GF-D8 (cell line): ENCODE measurements around the gene CCDC154.
A peak's percentile ranks its signal among the peaks of the same experiment; 100 is the strongest.

ENCODE experiments used
- DNase-seq: peaks from one replicate; lab custom pipeline; 2025; lab: John Stamatoyannopoulos, UW

Gene CCDC154

DNA sequence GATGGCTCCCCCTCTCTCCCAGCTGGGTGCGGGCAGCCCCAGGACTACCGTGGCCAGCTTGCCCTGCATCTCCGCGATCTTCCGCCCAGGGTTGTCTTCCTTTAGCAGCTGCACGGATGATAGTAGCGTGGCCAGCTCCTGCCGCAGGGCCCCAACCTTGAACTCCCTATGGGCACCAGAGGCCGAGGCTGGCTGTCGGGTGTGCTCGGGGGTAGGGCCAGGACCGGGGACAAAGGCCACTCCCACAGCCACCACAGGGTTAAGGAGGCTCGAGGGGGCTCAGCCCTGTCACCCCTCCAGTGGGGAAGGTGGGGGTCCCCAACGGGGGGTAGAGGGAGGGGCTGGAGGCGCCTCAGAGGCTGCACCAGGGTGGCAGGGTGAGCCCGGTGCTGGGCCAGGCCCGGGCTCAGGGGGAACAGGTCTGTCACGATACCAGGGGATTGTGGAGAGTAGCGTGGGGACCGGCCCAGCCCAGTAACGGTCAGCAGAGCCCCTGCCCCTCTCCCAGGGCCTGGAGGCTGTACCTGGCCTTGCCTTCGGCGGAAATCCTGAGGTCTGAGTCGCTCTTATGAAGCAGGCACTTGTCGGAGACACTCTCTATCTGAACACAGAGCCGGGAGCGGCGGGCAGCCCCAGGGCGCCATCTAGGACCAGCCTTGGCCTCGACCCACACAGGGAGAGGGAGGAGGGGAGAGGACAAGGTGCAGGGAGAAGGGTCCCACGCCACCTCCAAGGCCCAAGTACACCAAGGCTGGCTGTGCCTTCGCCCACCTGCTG is 8.2 kb downstream of the CCDC154 start:
- no peak for DNase-seq

GRCh38 chr16:1434644-1435592 is 9.4 kb downstream of the CCDC154 start:
- no peak for DNase-seq

GRCh38 chr16:1433756-1434155 is 10.6 kb downstream of the CCDC154 start:
- DNase-seq = no peak

DNA sequence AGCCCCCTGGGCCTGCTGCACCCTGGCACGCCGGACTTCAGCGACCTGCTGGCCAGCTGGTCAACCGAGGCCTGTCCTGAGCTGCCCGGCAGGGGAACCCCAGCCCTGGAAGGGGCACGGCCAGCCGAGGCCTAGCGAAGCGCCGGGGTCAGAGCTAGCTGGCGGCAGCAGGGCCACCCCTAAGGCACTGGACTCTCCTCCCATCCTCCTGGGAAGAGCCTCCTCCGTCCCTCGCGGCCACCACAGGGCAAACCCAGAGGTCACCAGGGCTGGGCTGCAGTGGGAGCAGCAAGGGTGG is 11.1 kb downstream of the CCDC154 start:
- DNase-seq = no peak

GRCh38 chr16:1432388-1433262 is 11.7 kb downstream of the CCDC154 start:
- DNase-seq = no peak

DNA sequence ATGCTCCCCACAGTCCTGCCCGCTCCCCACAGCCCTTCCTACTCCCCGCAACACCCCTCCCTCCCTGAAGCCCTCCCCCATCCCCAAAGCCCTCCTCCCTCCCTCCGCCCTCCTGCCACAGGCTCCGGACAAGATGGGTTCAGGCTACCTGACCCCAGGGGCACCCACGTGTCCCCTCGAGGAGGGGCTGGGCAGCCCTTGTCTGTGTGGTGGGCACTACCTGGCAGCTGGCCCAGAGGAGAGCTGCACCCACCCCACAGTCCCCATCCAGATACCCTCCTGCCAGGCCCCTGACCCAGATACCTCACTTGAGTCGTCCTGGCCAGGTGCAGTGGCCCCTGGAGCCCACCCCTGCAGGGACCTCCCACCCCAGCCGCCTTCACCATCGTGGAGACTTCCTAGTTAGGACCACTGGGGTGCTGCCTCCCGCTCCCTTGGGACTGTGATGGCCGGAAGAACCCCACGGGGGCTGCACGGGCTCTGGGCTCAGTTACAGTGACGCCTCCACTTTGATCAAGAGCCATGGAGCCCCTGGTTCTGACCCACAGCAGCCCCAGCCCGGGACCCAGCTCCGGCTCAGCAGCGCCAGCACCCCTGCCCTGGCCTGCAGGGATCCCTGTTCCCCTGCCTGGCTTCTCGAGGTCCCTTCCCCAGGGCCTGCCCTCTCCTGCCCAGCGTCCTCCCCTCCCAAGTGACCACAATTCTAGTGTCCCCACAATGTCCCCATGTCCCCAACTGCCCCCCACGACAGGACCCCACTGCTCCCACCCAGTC is 12.7 kb downstream of the CCDC154 start:
- no peak for DNase-seq

- no peak for DNase-seq
Observed at GRCh38 chr16:1430759-1431496, 13.4 kb downstream of the CCDC154 start, which contains the start of gene PERCC1. TSS of gene PERCC1 (plus strand) at chr16:1431078. CDS start at chr16:1432594, 1,516 bp downstream.

GRCh38 chr16:1430214-1430758 is 14.1 kb downstream of the CCDC154 start:
- DNase-seq = no peak

- no peak for DNase-seq
Observed at GRCh38 chr16:1429631-1430030, 14.7 kb downstream of the CCDC154 start.

DNA sequence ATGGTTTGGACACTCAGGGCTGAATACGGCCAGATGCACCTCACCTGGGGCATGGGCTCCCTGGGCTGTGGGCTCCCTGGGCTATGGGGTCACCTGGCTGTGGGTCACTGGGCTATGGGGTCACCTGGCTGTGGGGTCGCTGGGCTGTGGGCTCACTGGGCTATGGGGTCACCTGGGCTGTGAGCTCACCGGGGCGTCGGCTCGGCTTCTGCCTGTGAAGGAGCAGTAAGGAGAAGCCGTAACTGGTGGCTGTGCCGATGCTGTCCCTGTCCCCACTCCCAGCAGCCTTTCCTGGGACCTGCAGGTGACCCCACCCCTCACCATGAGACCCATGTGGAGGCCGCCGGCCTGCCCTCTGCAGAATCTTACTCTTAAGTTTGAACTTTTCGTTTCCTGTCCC is 15.3 kb downstream of the CCDC154 start:
- no peak for DNase-seq

- DNase-seq = peak; percentile 8
Observed at GRCh38 chr16:1428511-1428910, 15.8 kb downstream of the CCDC154 start.

GRCh38 chr16:1427473-1428461 is 16.6 kb downstream of the CCDC154 start:
- DNase-seq = no peak

DNA sequence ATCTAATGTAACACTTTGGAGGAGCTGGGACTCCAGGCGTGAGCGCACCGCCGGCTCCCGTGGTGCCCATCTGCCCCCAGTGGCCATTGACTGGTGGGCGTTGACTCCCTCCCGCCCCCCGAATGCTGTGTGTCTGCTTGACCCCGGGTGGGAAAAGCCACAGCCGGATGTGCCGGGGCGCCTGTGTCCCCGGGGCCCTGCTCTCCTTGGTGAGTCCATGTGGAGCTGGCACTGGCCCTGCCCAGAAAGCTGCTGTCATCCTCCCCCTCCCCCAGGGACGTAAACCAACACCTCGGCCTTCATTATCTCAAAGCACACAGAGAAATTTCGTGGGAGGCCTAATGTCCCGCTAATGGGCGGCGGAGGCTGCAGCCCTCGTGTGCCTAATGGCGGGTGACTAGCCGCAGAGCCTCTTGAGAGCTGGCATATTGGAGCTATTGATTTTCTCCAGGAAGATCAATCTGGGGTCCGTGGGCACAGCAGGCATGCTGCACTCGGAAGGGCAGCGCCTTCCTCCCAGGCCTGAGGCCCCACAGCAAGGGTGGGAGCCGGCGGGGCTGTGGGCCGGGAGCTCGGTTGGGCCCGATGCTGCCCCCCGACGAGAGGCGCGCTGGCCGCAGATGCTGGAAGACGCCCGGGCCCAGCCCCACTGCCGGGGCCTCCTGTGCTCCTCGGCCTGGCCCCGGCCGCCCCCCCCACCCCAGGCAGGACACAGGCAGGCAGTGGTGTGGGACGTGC is 17.5 kb downstream of the CCDC154 start:
- no peak for DNase-seq

- no peak for DNase-seq
Observed at GRCh38 chr16:1425616-1426370, 18.6 kb downstream of the CCDC154 start.

GRCh38 chr16:1424028-1424427 is 20.3 kb downstream of the CCDC154 start:
- no peak for DNase-seq

GRCh38 chr16:1422076-1422475 is 22.3 kb downstream of the CCDC154 start:
- DNase-seq = no peak

- DNase-seq = no peak
Observed at GRCh38 chr16:1420111-1420539, 24.2 kb downstream of the CCDC154 start.

DNA sequence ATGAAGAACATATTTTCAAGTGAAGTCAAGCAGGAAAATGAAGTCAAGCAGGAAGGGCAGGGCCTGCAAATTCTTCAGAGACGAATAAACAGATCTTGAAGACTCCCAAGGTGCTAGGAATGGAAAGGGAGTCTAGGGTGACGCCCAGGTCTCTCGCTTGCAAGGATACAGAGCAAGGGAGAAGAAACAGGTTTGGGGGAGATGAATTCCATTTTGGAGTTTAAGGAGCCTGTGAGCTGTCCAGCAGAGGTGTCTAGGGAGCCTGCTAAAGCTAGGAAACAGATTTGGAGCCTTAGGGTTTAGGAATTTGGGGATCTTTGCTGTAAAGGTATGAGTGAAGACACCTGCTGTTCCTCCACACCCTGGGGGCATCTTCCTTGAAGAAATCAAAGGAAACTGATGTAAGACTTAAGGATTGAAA is 27.8 kb downstream of the CCDC154 start:
- DNase-seq = no peak
